Hepatocyte (in vitro differentiated cells): ENCODE measurements around the gene MAOB.

ENCODE experiments used
- CTCF ChIP-seq: fragments of 200-600 bp; sonication (generic); IDR thresholded peaks from 2 replicates; pipeline ENCODE4 v1.5.1; 2016; ENCODE audit warnings: antibody characterized with exemption, mild to moderate bottlenecking; ENCODE audit not compliant: poor library complexity
- EZH2phosphoT487 ChIP-seq: fragments of 200-600 bp; sonication (generic); IDR thresholded peaks from one replicate; pipeline ENCODE4 v1.6.1; 2018; ENCODE audit warnings: antibody characterized with exemption, mild to moderate bottlenecking, low read depth, moderate library complexity; ENCODE audit not compliant: unreplicated experiment, severe bottlenecking

DNA sequence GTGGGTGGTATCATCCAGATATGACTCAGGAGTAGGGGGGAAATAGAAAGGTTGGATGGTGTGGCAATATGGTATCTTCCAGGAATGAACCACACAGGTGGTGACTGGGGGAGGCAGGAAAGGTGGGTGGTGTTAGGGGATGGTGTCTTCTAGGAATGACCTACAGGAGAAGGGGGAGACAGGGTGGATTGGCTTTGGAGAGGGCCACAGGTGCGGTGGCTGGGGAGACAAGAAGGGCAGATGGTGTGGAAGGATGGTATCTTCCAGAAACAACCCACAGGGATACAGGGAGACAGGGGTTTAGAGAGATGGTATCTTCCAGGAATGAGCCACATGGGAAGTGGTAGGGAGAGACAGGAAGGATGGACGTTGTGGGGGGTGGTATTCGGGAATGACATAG, 162.2 kb downstream of the MAOB start:
- TF ChIP-seq CTCF (no peak), EZH2phosphoT487 (no peak)
